GM13977 (cell line): ENCODE data around the gene LSS.

Experiments used
- DNase-seq: peaks from one replicate; pipeline ENCODE4 v3.0.0; 2012; ENCODE audit warnings: low spot score
- in situ Hi-C: fragments of 300-500 bp; cut with MboI; formaldehyde crosslinking; loops from one replicate; pipeline ENCODE4 v1.12.0; 2022; ENCODE audit warnings: low sequenced_read_pairs, low pct_unique_long_range_greater_than_20kb, mixed read lengths, inconsistent platforms; ENCODE audit not compliant: unreplicated experiment
- TF ChIP-seq, protein P1 (sequence below): IDR thresholded peaks from 2 replicates; pipeline ENCODE4 v1.5.1; 2012; ENCODE audit warnings: mild to moderate bottlenecking, control low read depth; ENCODE audit not compliant: insufficient read depth; ENCODE audit errors: extremely low read depth, missing control alignments

LSS gene

GRCh38 chr21:46196733-46197132, 31.8 kb downstream of the LSS start:
- TF ChIP-seq, protein P1, sequence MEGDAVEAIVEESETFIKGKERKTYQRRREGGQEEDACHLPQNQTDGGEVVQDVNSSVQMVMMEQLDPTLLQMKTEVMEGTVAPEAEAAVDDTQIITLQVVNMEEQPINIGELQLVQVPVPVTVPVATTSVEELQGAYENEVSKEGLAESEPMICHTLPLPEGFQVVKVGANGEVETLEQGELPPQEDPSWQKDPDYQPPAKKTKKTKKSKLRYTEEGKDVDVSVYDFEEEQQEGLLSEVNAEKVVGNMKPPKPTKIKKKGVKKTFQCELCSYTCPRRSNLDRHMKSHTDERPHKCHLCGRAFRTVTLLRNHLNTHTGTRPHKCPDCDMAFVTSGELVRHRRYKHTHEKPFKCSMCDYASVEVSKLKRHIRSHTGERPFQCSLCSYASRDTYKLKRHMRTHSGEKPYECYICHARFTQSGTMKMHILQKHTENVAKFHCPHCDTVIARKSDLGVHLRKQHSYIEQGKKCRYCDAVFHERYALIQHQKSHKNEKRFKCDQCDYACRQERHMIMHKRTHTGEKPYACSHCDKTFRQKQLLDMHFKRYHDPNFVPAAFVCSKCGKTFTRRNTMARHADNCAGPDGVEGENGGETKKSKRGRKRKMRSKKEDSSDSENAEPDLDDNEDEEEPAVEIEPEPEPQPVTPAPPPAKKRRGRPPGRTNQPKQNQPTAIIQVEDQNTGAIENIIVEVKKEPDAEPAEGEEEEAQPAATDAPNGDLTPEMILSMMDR, result no peak
- in situ Hi-C loops, result no loop called here
- DNase-seq, result no peak

DNA sequence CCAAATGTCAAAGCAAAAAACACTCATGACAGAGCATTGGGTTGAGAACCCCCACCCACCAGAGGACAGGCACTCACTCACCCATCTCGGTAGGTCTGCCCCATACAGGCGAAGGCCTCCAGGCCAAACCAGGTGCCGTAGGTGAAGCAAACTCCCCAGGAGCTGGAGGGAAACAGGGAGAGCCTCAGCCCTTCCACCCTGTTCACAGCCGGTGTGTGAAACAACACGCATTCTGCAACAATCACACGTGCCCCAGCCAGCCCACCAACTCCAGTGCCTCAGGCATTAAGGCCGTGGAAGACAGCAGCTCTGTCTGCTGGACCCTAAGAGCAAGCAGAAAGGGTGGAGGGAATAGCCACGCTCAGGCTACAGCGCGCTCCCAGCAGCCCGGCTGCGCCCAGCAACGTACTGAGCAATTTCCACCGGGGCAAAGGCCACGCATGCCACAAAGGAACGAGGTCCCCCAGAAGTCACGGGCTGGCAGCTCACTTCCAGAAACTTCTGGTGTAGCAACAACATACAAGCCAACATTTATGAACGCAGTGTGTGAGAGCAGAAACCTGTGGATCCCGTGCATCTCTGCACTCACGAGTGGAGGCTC, 32.9 kb downstream of the LSS start:
- TF ChIP-seq, protein P1, result no peak
- no peak for DNase-seq
- in situ Hi-C loops, result no loop called here

GRCh38 chr21:46194374-46195334, 33.9 kb downstream of the LSS start:
- in situ Hi-C loops, result no loop called here
- no peak for DNase-seq
- TF ChIP-seq, protein P1, result no peak

DNA sequence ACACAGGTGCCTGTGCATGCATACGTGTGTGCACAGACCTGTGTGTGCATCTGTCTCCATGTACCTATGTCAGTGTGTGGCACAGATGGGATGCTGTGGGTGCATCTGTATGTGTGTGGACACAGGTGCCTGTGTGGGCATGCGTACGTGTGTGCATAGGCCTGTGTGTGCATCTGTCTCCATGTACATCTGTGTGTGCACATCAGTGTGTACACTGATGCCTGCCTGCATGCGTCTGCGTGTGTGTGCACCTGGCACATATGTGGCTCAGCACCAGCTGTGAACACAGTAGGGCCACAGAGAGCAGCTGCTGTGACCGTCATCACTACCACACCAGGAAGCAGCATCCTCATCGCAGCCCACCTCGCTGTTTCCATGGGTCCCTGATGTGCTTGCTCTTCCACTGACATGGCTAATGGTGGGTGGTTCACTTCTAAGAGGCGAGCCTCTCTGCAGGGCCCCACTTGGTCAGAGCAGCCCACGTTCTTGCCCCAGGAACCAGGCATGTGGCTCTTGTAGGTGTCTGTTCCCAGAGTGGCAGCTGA, 34.7 kb downstream of the LSS start:
- in situ Hi-C loops, result no loop called here
- TF ChIP-seq, protein P1, result no peak

GRCh38 chr21:46191686-46192575, 36.6 kb downstream of the LSS start:
- TF ChIP-seq, protein P1, result no peak
- in situ Hi-C loops, result no loop called here
- no peak for DNase-seq

More for the DNA sequence above, 34.7 kb downstream of the LSS start:
- DNase-seq, result no peak

DNA sequence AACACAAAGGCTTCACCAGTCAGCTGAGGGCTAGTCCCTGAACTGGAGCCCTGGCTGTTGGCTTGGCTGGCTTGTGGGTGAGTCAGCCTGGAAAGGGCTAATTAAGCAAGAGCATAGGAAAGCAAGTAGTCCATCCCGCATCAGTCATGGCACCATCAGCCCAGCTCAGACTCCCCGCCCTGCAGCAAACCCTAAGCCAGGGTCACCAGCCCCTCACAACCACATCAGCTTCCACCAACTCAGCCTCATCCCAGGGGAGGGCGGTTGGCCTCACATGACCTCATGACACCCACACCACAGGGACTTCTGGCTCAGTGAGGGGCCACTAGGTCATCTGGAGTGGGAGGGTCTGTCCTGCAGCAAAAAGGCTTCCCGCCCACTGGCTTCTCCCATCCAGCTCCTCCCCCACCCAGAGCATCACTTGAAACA, 37.3 kb downstream of the LSS start:
- in situ Hi-C loops, result no loop called here
- TF ChIP-seq, protein P1, result no peak
- no peak for DNase-seq
